NCI-H1417 treated with DMSO at 0.1 percent for 48 hours (cell line): ENCODE results near the gene PLEK.
"Not testable (repeated sequence)": the region's sequence is repeated elsewhere in the genome, so short reads cannot be mapped to it uniquely, and the experiment has no call there.

Experiments used
- DNase-seq: peaks from one replicate; lab custom pipeline; 2025; lab: John Stamatoyannopoulos, UW

Gene PLEK

GRCh38 chr2:68417926-68418325, 52.8 kb downstream of the PLEK start:
- no peak for DNase-seq

GRCh38 chr2:68418419-68418818, 53.3 kb downstream of the PLEK start:
- no peak for DNase-seq

- no peak for DNase-seq
Measured at GRCh38 chr2:68418855-68419254, 53.8 kb downstream of the PLEK start.

- DNase-seq: no peak
Measured at GRCh38 chr2:68420254-68420910, 55.3 kb downstream of the PLEK start.

- no peak for DNase-seq
Measured at GRCh38 chr2:68423966-68424650, 59.0 kb downstream of the PLEK start.

- DNase-seq: no peak
Measured at GRCh38 chr2:68425503-68425902, 60.4 kb downstream of the PLEK start.

GRCh38 chr2:68426446-68426845, 61.4 kb downstream of the PLEK start:
- DNase-seq: no peak

- no peak for DNase-seq
Measured at GRCh38 chr2:68426848-68427579, 61.9 kb downstream of the PLEK start.

GRCh38 chr2:68428126-68428525, 63.0 kb downstream of the PLEK start:
- no peak for DNase-seq

- DNase-seq: no peak
Measured at GRCh38 chr2:68428746-68429145, 63.7 kb downstream of the PLEK start.

GRCh38 chr2:68429311-68429826, 64.3 kb downstream of the PLEK start:
- no peak for DNase-seq

GRCh38 chr2:68431316-68431972, 66.4 kb downstream of the PLEK start:
- DNase-seq: no peak

GRCh38 chr2:68432696-68433658, 67.9 kb downstream of the PLEK start:
- no peak for DNase-seq

GRCh38 chr2:68434981-68435380, 69.9 kb downstream of the PLEK start:
- no peak for DNase-seq

GRCh38 chr2:68435615-68436014, 70.5 kb downstream of the PLEK start:
- DNase-seq: no peak

GRCh38 chr2:68436270-68436669, 71.2 kb downstream of the PLEK start:
- no peak for DNase-seq

- DNase-seq: no peak
Measured at GRCh38 chr2:68438455-68439303, 73.6 kb downstream of the PLEK start.

GRCh38 chr2:68441179-68441993, 76.3 kb downstream of the PLEK start:
- DNase-seq: peak; percentile 55

GRCh38 chr2:68441994-68442322, 76.9 kb downstream of the PLEK start:
- no peak for DNase-seq

GRCh38 chr2:68446425-68446824, 81.3 kb downstream of the PLEK start:
- DNase-seq: not testable (repeated sequence)
